Measurements from ENCODE around the gene SIPA1L3.

Gene SIPA1L3

DNA sequence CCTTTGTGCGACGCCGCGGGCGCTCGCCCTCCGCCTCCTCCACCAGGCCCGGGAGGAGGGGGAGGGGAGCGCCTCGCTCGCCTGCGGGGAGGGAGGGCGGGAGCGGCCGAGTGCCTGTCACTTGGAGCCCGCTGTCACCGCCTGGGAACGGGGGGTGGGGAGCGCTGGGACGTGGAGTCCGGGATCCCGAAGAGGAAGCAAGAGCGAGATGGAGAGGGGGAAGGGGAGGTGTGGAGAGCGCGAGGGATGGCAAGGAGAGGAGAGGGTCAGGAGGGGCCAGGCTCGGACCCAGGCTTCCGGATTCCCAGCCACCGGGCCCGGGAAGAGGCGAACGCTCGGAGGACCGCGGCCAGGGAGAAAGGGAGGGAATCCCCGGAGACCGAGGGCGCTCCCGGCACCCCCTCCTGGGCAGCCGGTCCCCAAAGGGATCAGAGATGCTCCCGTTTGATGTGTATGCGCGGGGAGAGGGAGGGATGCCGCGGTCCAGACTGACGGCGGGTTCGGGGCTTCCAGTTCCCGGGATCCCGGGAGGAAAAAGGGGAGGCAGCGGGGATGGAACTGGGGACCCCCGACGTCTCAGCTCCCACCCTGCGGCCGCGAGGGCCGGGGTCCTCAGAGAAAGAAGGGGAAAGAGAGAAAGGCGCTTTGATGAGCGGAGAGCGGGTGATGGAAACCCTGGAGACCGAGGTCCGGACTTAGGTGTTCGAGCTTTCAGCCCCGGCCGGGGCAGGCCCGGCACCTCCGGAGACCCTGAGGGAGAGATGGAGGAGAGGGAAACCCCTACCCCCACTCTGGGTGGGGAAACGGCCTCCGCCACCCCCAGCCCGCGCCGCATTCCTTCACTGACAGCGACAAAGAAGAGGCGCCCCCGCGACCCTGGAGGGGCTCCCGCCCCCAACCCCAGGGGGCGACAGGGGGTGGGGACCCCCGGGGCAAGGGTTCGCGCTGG, 321.8 kb downstream of the SIPA1L3 start (continued):
- TF ChIP-seq ZNF248 (tag by site-specific recombination; IDR thresholded peaks at IDR 0.05) (no peak), ZSCAN30 (tag by site-specific recombination; IDR thresholded peaks at IDR 0.05) (no peak), ZNF530 (tag by site-specific recombination; IDR thresholded peaks at IDR 0.05; ENCODE audit: low read depth) (no peak), ZNF391 (tag by site-specific recombination; IDR thresholded peaks at IDR 0.05; ENCODE audit: borderline replicate concordance, low read depth) (0 out of 2 replicates have a peak, but pooled peaks have one; percentile 10), ZIC2 (tag by site-specific recombination; IDR thresholded peaks at IDR 0.05) (peak; percentile 49), SP2 (tag by site-specific recombination; IDR thresholded peaks at IDR 0.05) (peak; percentile 59), ZFP3 (tag by site-specific recombination; IDR thresholded peaks at IDR 0.05; ENCODE audit: low read depth) (no peak), ZNF561 (tag by site-specific recombination; IDR thresholded peaks at IDR 0.05; ENCODE audit: borderline replicate concordance) (no peak), ZNF211 (tag by site-specific recombination; IDR thresholded peaks at IDR 0.05; ENCODE audit: low read depth) (no peak), ZNF37A (tag by site-specific recombination; IDR thresholded peaks at IDR 0.05) (no peak), ZNF133 (tag by site-specific recombination; IDR thresholded peaks at IDR 0.05) (no peak), SALL2 (tag by site-specific recombination; IDR thresholded peaks at IDR 0.05; ENCODE audit: borderline replicate concordance) (no peak), ZNF354C (tag by site-specific recombination; IDR thresholded peaks at IDR 0.05; ENCODE audit: borderline replicate concordance, low read depth) (no peak)
- TF ChIP-seq, protein P1, sequence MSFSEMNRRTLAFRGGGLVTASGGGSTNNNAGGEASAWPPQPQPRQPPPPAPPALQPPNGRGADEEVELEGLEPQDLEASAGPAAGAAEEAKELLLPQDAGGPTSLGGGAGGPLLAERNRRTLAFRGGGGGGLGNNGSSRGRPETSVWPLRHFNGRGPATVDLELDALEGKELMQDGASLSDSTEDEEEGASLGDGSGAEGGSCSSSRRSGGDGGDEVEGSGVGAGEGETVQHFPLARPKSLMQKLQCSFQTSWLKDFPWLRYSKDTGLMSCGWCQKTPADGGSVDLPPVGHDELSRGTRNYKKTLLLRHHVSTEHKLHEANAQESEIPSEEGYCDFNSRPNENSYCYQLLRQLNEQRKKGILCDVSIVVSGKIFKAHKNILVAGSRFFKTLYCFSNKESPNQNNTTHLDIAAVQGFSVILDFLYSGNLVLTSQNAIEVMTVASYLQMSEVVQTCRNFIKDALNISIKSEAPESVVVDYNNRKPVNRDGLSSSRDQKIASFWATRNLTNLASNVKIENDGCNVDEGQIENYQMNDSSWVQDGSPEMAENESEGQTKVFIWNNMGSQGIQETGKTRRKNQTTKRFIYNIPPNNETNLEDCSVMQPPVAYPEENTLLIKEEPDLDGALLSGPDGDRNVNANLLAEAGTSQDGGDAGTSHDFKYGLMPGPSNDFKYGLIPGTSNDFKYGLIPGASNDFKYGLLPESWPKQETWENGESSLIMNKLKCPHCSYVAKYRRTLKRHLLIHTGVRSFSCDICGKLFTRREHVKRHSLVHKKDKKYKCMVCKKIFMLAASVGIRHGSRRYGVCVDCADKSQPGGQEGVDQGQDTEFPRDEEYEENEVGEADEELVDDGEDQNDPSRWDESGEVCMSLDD (tag by site-specific recombination; IDR thresholded peaks at IDR 0.05), result peak; percentile 61
- TF ChIP-seq, protein P2, sequence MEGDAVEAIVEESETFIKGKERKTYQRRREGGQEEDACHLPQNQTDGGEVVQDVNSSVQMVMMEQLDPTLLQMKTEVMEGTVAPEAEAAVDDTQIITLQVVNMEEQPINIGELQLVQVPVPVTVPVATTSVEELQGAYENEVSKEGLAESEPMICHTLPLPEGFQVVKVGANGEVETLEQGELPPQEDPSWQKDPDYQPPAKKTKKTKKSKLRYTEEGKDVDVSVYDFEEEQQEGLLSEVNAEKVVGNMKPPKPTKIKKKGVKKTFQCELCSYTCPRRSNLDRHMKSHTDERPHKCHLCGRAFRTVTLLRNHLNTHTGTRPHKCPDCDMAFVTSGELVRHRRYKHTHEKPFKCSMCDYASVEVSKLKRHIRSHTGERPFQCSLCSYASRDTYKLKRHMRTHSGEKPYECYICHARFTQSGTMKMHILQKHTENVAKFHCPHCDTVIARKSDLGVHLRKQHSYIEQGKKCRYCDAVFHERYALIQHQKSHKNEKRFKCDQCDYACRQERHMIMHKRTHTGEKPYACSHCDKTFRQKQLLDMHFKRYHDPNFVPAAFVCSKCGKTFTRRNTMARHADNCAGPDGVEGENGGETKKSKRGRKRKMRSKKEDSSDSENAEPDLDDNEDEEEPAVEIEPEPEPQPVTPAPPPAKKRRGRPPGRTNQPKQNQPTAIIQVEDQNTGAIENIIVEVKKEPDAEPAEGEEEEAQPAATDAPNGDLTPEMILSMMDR (tag by site-specific recombination; IDR thresholded peaks at IDR 0.05), result peak; percentile 22; the same call in 1 of the 2 replicates
- TF ChIP-seq, protein P3, sequence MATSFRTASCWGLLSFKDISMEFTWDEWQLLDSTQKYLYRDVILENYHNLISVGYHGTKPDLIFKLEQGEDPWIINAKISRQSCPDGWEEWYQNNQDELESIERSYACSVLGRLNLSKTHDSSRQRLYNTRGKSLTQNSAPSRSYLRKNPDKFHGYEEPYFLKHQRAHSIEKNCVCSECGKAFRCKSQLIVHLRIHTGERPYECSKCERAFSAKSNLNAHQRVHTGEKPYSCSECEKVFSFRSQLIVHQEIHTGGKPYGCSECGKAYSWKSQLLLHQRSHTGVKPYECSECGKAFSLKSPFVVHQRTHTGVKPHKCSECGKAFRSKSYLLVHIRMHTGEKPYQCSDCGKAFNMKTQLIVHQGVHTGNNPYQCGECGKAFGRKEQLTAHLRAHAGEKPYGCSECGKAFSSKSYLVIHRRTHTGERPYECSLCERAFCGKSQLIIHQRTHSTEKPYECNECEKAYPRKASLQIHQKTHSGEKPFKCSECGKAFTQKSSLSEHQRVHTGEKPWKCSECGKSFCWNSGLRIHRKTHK (tag by site-specific recombination; IDR thresholded peaks at IDR 0.05), result no peak
- TF ChIP-seq, protein P4, sequence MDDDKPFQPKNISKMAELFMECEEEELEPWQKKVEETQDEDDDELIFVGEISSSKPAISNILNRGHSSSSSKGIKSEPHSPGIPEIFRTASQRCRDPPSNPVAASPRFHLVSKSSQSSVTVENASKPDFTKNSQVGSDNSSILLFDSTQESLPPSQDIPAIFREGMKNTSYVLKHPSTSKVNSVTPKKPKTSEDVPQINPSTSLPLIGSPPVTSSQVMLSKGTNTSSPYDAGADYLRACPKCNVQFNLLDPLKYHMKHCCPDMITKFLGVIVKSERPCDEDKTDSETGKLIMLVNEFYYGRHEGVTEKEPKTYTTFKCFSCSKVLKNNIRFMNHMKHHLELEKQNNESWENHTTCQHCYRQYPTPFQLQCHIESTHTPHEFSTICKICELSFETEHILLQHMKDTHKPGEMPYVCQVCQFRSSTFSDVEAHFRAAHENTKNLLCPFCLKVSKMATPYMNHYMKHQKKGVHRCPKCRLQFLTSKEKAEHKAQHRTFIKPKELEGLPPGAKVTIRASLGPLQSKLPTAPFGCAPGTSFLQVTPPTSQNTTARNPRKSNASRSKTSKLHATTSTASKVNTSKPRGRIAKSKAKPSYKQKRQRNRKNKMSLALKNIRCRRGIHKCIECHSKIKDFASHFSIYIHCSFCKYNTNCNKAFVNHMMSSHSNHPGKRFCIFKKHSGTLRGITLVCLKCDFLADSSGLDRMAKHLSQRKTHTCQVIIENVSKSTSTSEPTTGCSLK (tag by site-specific recombination; IDR thresholded peaks at IDR 0.05), result no peak
- TF ChIP-seq, protein P5, sequence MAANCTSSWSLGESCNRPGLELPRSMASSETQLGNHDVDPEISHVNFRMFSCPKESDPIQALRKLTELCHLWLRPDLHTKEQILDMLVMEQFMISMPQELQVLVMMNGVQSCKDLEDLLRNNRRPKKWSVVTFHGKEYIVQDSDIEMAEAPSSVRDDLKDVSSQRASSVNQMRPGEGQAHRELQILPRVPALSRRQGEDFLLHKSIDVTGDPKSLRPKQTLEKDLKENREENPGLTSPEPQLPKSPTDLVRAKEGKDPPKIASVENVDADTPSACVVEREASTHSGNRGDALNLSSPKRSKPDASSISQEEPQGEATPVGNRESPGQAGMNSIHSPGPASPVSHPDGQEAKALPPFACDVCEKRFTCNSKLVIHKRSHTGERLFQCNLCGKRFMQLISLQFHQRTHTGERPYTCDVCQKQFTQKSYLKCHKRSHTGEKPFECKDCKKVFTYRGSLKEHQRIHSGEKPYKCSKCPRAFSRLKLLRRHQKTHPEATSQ (tag by site-specific recombination; IDR thresholded peaks at IDR 0.05), result no peak
- TF ChIP-seq, protein P6, sequence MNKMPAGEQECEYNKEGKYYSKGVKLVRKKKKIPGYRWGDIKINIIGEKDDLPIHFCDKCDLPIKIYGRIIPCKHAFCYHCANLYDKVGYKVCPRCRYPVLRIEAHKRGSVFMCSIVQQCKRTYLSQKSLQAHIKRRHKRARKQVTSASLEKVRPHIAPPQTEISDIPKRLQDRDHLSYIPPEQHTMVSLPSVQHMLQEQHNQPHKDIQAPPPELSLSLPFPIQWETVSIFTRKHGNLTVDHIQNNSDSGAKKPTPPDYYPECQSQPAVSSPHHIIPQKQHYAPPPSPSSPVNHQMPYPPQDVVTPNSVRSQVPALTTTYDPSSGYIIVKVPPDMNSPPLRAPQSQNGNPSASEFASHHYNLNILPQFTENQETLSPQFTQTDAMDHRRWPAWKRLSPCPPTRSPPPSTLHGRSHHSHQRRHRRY (tag by site-specific recombination; IDR thresholded peaks at IDR 0.05), result no peak
- TF ChIP-seq, protein P7, sequence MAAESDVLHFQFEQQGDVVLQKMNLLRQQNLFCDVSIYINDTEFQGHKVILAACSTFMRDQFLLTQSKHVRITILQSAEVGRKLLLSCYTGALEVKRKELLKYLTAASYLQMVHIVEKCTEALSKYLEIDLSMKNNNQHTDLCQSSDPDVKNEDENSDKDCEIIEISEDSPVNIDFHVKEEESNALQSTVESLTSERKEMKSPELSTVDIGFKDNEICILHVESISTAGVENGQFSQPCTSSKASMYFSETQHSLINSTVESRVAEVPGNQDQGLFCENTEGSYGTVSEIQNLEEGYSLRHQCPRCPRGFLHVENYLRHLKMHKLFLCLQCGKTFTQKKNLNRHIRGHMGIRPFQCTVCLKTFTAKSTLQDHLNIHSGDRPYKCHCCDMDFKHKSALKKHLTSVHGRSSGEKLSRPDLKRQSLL (tag by site-specific recombination; IDR thresholded peaks at IDR 0.05), result no peak
- TF ChIP-seq, protein P8, sequence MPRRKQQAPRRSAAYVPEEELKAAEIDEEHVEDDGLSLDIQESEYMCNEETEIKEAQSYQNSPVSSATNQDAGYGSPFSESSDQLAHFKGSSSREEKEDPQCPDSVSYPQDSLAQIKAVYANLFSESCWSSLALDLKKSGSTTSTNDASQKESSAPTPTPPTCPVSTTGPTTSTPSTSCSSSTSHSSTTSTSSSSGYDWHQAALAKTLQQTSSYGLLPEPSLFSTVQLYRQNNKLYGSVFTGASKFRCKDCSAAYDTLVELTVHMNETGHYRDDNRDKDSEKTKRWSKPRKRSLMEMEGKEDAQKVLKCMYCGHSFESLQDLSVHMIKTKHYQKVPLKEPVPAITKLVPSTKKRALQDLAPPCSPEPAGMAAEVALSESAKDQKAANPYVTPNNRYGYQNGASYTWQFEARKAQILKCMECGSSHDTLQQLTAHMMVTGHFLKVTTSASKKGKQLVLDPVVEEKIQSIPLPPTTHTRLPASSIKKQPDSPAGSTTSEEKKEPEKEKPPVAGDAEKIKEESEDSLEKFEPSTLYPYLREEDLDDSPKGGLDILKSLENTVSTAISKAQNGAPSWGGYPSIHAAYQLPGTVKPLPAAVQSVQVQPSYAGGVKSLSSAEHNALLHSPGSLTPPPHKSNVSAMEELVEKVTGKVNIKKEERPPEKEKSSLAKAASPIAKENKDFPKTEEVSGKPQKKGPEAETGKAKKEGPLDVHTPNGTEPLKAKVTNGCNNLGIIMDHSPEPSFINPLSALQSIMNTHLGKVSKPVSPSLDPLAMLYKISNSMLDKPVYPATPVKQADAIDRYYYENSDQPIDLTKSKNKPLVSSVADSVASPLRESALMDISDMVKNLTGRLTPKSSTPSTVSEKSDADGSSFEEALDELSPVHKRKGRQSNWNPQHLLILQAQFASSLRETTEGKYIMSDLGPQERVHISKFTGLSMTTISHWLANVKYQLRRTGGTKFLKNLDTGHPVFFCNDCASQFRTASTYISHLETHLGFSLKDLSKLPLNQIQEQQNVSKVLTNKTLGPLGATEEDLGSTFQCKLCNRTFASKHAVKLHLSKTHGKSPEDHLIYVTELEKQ (tag by site-specific recombination; IDR thresholded peaks at IDR 0.05; ENCODE audit: borderline replicate concordance), result 0 out of 2 replicates have a peak, but pooled peaks have one; percentile 14
